Measurements from ENCODE around the gene ZNF630. TPM values are rescaled to one million over a fixed set of nuclear protein-coding genes. Genes with fewer than 3 reads are reported as not detected.

The ZNF630 gene
- polyA plus RNA-seq, 1 of the 3 experiments (the other 2 are of a cell fraction): 0.61 TPM

DNA sequence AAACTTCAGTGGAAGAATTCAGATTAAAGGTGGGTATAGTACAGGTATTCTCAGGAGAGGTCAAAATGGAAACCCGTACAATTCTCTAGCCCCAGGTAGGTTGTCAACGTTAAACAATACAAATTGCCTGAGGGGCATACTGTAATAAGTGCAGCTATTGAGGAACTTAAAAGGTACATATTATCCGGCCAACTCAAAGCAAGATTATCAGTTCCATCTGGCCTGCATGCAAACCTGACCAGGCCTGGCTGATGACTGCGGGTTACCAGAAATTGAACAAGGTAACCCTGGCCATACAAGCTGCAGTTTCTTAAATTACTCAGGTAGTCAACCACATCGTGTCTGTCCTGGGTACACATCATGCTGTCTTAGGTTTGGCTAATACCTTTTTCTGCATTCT is 12.3 kb upstream of the ZNF630 start:
- Histone ChIP-seq H3K9me3 (no peaks in the 10 kb centered on the region), H3K79me2 (ENCODE audit: insufficient read depth) (no peaks in the 10 kb centered on the region), H3K9me2 (no peaks in the 10 kb centered on the region), H3K27me3 (ENCODE audit: insufficient read depth) (peaks cover 23% of the 10 kb centered on the region; the same call in 1 of the 2 replicates), H3K27ac (ENCODE audit: low read depth in 2 of 2, low read length in 1 of 2) (no peak overlapping the region), H3K4me3 (ENCODE audit: low read depth in 2 of 2, low read length in 1 of 2) (no peak overlapping the region), H2AFZ (ENCODE audit: low read depth) (no peak overlapping the region), H3K9ac (no peak overlapping the region), H3K36me3 (replicated peaks in 1 of 2; ENCODE audit: control insufficient read depth in 1 of 2, insufficient read depth in 2 of 2, low read length in 1 of 2) (no peaks in the 10 kb centered on the region), H3K4me1 (ENCODE audit: control insufficient read depth in 1 of 2, insufficient read depth in 2 of 2, low read depth in 1 of 2, low read length in 1 of 2) (no peaks in the 10 kb centered on the region), H4K20me1 (ENCODE audit: insufficient read depth) (no peaks in the 10 kb centered on the region), H3K4me2 (no peak overlapping the region), H3F3A (replicated peaks; ENCODE audit: insufficient read depth) (no peaks in the 10 kb centered on the region)
- POLR2A ChIA-PET: no interaction called here
- TF ChIP-seq NRF1 (IDR thresholded peaks at IDR 0.05; ENCODE audit: low read depth, low read length) (no peak), USF1 (IDR thresholded peaks at IDR 0.05; ENCODE audit: borderline replicate concordance, low read depth) (no peak), CHD2 (IDR thresholded peaks at IDR 0.05; ENCODE audit: low read length, partially characterized antibody) (no peak), JUND (IDR thresholded peaks at IDR 0.05) (no peak)
- WGBS (ENCODE audit: low lambda C conversion rate): 43% methylated on average over 5 of the region's 5 CpGs
- CTCF ChIA-PET: interaction anchor here (0.9 to 1.4 kb wide), 6 partner anchors 14 to 427 kb away, joined by 3 to 6 read pairs (median 4); no protein-coding TSS in a partner anchor
- DNase-seq: no peak

DNA sequence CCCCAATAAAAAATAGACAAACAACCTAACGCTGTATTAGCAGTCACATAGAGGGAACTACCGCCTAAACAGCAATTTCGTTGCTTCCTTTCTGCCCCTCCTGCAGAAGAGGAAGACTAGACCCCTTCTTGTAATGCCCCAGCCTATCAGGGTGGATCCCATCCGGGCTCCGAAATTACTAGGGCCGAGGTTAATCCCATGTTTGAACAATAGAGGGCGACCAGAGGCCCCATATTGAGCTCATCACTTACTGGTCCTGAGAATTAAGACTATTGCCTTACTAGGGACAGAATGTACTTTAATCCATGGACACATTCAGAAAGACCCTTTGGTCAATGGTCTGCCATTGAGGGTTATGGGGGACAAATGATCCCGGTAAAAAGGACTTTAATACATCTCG is 11.8 kb upstream of the ZNF630 start:
- Histone ChIP-seq H3F3A (replicated peaks; ENCODE audit: insufficient read depth) (no peaks in the 10 kb centered on the region), H3K27me3 (ENCODE audit: insufficient read depth) (peaks cover 21% of the 10 kb centered on the region; the same call in 1 of the 2 replicates), H3K4me1 (ENCODE audit: control insufficient read depth in 1 of 2, insufficient read depth in 2 of 2, low read depth in 1 of 2, low read length in 1 of 2) (no peaks in the 10 kb centered on the region), H3K36me3 (replicated peaks in 1 of 2; ENCODE audit: control insufficient read depth in 1 of 2, insufficient read depth in 2 of 2, low read length in 1 of 2) (no peaks in the 10 kb centered on the region), H3K27ac (ENCODE audit: low read depth in 2 of 2, low read length in 1 of 2) (no peak overlapping the region), H3K4me3 (ENCODE audit: low read depth in 2 of 2, low read length in 1 of 2) (no peak overlapping the region), H2AFZ (ENCODE audit: low read depth) (no peak overlapping the region), H4K20me1 (ENCODE audit: insufficient read depth) (no peaks in the 10 kb centered on the region), H3K9ac (no peak overlapping the region), H3K9me3 (no peaks in the 10 kb centered on the region), H3K79me2 (ENCODE audit: insufficient read depth) (no peaks in the 10 kb centered on the region), H3K4me2 (no peak overlapping the region), H3K9me2 (no peaks in the 10 kb centered on the region)
- ChIA-PET CTCF (interaction anchor here (0.7 to 1.4 kb wide), 7 partner anchors 14 to 427 kb away, joined by 3 to 6 read pairs (median 4); no protein-coding TSS in a partner anchor), POLR2A (no interaction called here)
- WGBS (ENCODE audit: low lambda C conversion rate): 4% methylated on average over 9 of the region's 9 CpGs
- peak; percentile 68 for DNase-seq
- TF ChIP-seq TEAD4 (IDR thresholded peaks at IDR 0.05; ENCODE audit: borderline replicate concordance, insufficient read depth) (no peak), POLR2AphosphoS5 (IDR thresholded peaks at IDR 0.05; ENCODE audit: low read depth, low read length) (no peak), SMC3 (IDR thresholded peaks at IDR 0.05; ENCODE audit: low read depth, low read length) (peak; percentile 40; the same call in 1 of the 2 replicates), RAD21 (IDR thresholded peaks at IDR 0.05; ENCODE audit: low read length) (peak; percentile 70), USF1 (IDR thresholded peaks at IDR 0.05; ENCODE audit: borderline replicate concordance, low read depth) (no peak)
- TF ChIP-seq, protein P1, sequence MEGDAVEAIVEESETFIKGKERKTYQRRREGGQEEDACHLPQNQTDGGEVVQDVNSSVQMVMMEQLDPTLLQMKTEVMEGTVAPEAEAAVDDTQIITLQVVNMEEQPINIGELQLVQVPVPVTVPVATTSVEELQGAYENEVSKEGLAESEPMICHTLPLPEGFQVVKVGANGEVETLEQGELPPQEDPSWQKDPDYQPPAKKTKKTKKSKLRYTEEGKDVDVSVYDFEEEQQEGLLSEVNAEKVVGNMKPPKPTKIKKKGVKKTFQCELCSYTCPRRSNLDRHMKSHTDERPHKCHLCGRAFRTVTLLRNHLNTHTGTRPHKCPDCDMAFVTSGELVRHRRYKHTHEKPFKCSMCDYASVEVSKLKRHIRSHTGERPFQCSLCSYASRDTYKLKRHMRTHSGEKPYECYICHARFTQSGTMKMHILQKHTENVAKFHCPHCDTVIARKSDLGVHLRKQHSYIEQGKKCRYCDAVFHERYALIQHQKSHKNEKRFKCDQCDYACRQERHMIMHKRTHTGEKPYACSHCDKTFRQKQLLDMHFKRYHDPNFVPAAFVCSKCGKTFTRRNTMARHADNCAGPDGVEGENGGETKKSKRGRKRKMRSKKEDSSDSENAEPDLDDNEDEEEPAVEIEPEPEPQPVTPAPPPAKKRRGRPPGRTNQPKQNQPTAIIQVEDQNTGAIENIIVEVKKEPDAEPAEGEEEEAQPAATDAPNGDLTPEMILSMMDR (IDR thresholded peaks at IDR 0.05): peak; percentile 67
